HCT116 (cell line): ENCODE measurements around the gene RIMBP2. TPM values are rescaled to one million over a fixed set of nuclear protein-coding genes. Genes with fewer than 3 reads are reported as not detected.

Experiments used
- ATAC-seq: fragments of 200-7000 bp; cut with Tn5 transposase; 2 replicates; pipeline ENCODE4 v1.9.1; 2020; ENCODE audit warnings: mild to moderate bottlenecking, moderate library complexity
- BruUV-seq: library from RNA; stranded (reverse); fragments of 400-500 nt; replicated peaks from 2 replicates; lab custom pipeline; 2021; lab: Mats Ljungman, UMichigan
- CTCF ChIA-PET: fragments of 300-600 bp; sonication (Branson Sonifier 250); formaldehyde crosslinking; loops from one replicate; lab custom pipeline; 2021; ENCODE audit warnings: antibody characterized with exemption; lab: Charles Lee
- POLR2A ChIA-PET: fragments of 300-600, 350-600 bp; sonication (Branson Sonifier 250); formaldehyde crosslinking; loops from one replicate; lab custom pipeline; 2021; ENCODE audit warnings: antibody characterized with exemption; lab: Charles Lee
- RAD21 ChIA-PET, 2 experiments: fragments of 300-600 bp; sonication (Branson Sonifier 250); formaldehyde crosslinking; loops; one replicate each; lab custom pipeline; 2023; ENCODE audit warnings: low total read pairs in 2 of 2; ENCODE audit not compliant: uncharacterized antibody in 2 of 2, unreplicated experiment in 2 of 2, low non-redundant PET in 1 of 2; lab: Charles Lee
- DNase-seq: peaks from one replicate; pipeline ENCODE4 v3.0.0-alpha.2; 2010; ENCODE audit warnings: low read depth, low spot score
- H2AFZ ChIP-seq: fragments of 200-600 bp; shearing (Covaris generic), sonication (generic); 2 replicates; pipeline ENCODE4 v1.6.1; 2017; ENCODE audit warnings: low read depth, mixed run types, mixed read lengths, antibody characterized with exemption, low read length; ENCODE audit not compliant: poor library complexity, severe bottlenecking
- H3K27ac ChIP-seq: 2 replicates; pipeline ENCODE4 v1.5.1; 2012; ENCODE audit warnings: low read depth, low read length
- H3K27me3 ChIP-seq: fragments of 200-600 bp; sonication (generic); 2 replicates; pipeline ENCODE4 v1.6.1; 2016; ENCODE audit warnings: mixed run types, low read length, mixed read lengths; ENCODE audit not compliant: insufficient read depth
- H3K36me3 ChIP-seq, 2 experiments: fragments of 200-500 bp in 1 of 2; fragments of 200-600 bp in 1 of 2; sonication (Bioruptor generic) in 1 of 2; sonication (generic) in 1 of 2; 2 replicates each; pipeline versions ENCODE4 v1.5.1 to v1.6.1; 2014 to 2016; ENCODE audit warnings: low read length in 2 of 2, inconsistent platforms in 1 of 2, mixed read lengths in 1 of 2, mixed run types in 1 of 2; ENCODE audit not compliant: insufficient read depth in 2 of 2, control insufficient read depth in 1 of 2
- H3K4me1 ChIP-seq, 2 experiments: fragments of 200-600 bp in 1 of 2; sonication (generic) in 1 of 2; 2 replicates each; pipeline versions ENCODE4 v1.5.1 to v1.6.1; 2012 to 2017; ENCODE audit warnings: low read length in 2 of 2, inconsistent platforms in 1 of 2, mild to moderate bottlenecking in 1 of 2, mixed read lengths in 1 of 2, mixed run types in 1 of 2, moderate library complexity in 1 of 2; ENCODE audit not compliant: insufficient read depth in 2 of 2, control insufficient read depth in 1 of 2
- H3K4me2 ChIP-seq: fragments of 200-600 bp; sonication (generic); 2 replicates; pipeline ENCODE4 v1.6.1; 2017; ENCODE audit warnings: mixed run types, low read length, mixed read lengths
- H3K4me3 ChIP-seq, 2 experiments: fragments of 200-600 bp in 1 of 2; sonication (generic) in 1 of 2; replicated peaks in 1 of 2; 2 replicates each; pipeline ENCODE4 v1.5.1; 2011 to 2016; ENCODE audit warnings: low read length in 2 of 2, control low read depth in 1 of 2, low read depth in 1 of 2, mild to moderate bottlenecking in 1 of 2, mixed read lengths in 1 of 2, mixed run types in 1 of 2
- H3K79me2 ChIP-seq: fragments of 200-600 bp; sonication (generic); 2 replicates; pipeline ENCODE4 v1.6.1; 2017; ENCODE audit warnings: mild to moderate bottlenecking, mixed run types, low read length, moderate library complexity, mixed read lengths; ENCODE audit not compliant: insufficient read depth
- H3K9ac ChIP-seq: fragments of 200-600 bp; sonication (generic); 2 replicates; pipeline ENCODE4 v1.6.1; 2016; ENCODE audit warnings: low read length, mixed read lengths
- H3K9me2 ChIP-seq: fragments of 200-600 bp; sonication (generic), shearing (Covaris generic); 2 replicates; pipeline ENCODE4 v1.6.1; 2017; ENCODE audit warnings: mixed run types, mild to moderate bottlenecking, moderate library complexity; ENCODE audit not compliant: insufficient read depth
- H3K9me3 ChIP-seq, 2 experiments: fragments of 200-500 bp in 1 of 2; fragments of 200-600 bp in 1 of 2; sonication (Bioruptor generic) in 1 of 2; sonication (generic) in 1 of 2; 2 replicates each; pipeline ENCODE4 v1.6.1; 2014 to 2017; ENCODE audit warnings: low read length in 2 of 2, mixed read lengths in 2 of 2, inconsistent platforms in 1 of 2, low read depth in 1 of 2, mild to moderate bottlenecking in 1 of 2, mixed run types in 1 of 2, moderate library complexity in 1 of 2; ENCODE audit not compliant: control insufficient read depth in 1 of 2, insufficient read depth in 1 of 2
- H4K20me1 ChIP-seq: fragments of 200-600 bp; sonication (generic), shearing (Covaris generic); 2 replicates; pipeline ENCODE4 v1.6.1; 2017; ENCODE audit warnings: mixed run types, mild to moderate bottlenecking, moderate library complexity; ENCODE audit not compliant: insufficient read depth
- CEBPB ChIP-seq: IDR thresholded peaks from 2 replicates; pipeline ENCODE4 v1.6.1; 2012; ENCODE audit warnings: low read depth
- EGR1 ChIP-seq: IDR thresholded peaks from 2 replicates; pipeline ENCODE4 v1.6.1; 2012; ENCODE audit warnings: low read depth
- ELF1 ChIP-seq: IDR thresholded peaks from 2 replicates; pipeline ENCODE4 v1.6.1; 2012; ENCODE audit warnings: low read depth, borderline replicate concordance
- EZH2 ChIP-seq: fragments of 200-600 bp; sonication (generic); IDR thresholded peaks from 2 replicates; pipeline ENCODE4 v1.6.1; 2017; ENCODE audit warnings: antibody characterized with exemption, mixed run types
- FOSL1 ChIP-seq: IDR thresholded peaks from 2 replicates; pipeline ENCODE4 v1.6.1; 2012; ENCODE audit warnings: low read depth
- JUND ChIP-seq: IDR thresholded peaks from 2 replicates; pipeline ENCODE4 v1.6.1; 2012
- POLR2A ChIP-seq: IDR thresholded peaks from 2 replicates; pipeline ENCODE4 v1.7.0; 2011; ENCODE audit warnings: borderline replicate concordance; ENCODE audit not compliant: insufficient read depth, insufficient read length; ENCODE audit errors: extremely low read depth
- POLR2AphosphoS5 ChIP-seq: IDR thresholded peaks from 2 replicates; pipeline ENCODE4 v1.6.1; 2011; ENCODE audit warnings: mild to moderate bottlenecking, low read depth, low read length, moderate library complexity
- RAD21 ChIP-seq: IDR thresholded peaks from 2 replicates; pipeline ENCODE4 v1.6.1; 2012; ENCODE audit warnings: low read depth, mild to moderate bottlenecking
- SIN3A ChIP-seq: IDR thresholded peaks from 2 replicates; pipeline ENCODE4 v1.6.1; 2012; ENCODE audit warnings: low read depth
- SP1 ChIP-seq: IDR thresholded peaks from 2 replicates; pipeline ENCODE4 v1.6.1; 2012; ENCODE audit warnings: low read depth
- TCF7L2 ChIP-seq: IDR thresholded peaks from 2 replicates; pipeline ENCODE4 v1.7.0; 2011; ENCODE audit warnings: borderline replicate concordance, inconsistent platforms; ENCODE audit not compliant: insufficient read depth, insufficient read length; ENCODE audit errors: extremely low read depth
- ZBTB33 ChIP-seq: IDR thresholded peaks from 2 replicates; pipeline ENCODE4 v1.6.1; 2011; ENCODE audit warnings: mild to moderate bottlenecking, low read length, moderate library complexity; ENCODE audit not compliant: insufficient replicate concordance; ENCODE audit errors: extremely low read depth
- ZFX ChIP-seq: fragments of 450-650 bp; IDR thresholded peaks from 2 replicates; pipeline ENCODE4 v1.6.1; 2017
- intact Hi-C: fragments of 100-400 bp; cut with micrococcal nuclease; formaldehyde crosslinking; loops from 2 replicates; pipeline ENCODE4 v1.10.0; 2022
- total RNA-seq: library from RNA; stranded (reverse); gene quantifications from one replicate; pipeline ENCODE4 v1.2.1, GENCODE V29; 2021; ENCODE audit not compliant: unreplicated experiment
- TF ChIP-seq, protein P1 (sequence below): IDR thresholded peaks from 2 replicates; pipeline ENCODE4 v1.6.1; 2012

The RIMBP2 gene
- total RNA-seq, 1 experiment from 2014 or later = not detected

DNA sequence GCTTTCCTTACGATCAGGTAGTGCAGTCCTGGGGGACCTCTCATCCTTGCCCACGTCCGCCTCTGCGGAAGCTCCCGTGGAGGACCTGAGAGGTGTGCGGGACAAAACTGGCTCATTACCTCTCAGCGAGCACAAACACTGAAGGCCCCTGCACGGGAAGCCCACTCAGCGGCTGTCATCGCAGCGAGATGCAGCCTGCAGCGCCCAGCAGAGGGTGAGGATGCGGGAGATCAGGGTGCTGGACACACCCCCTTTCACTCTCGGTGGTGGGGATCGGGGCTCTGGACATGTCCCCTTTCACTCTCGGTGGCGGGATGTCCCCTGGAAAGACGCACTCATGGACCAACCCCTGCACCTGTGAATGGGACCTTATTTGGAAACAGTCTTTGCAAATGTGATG is 266.8 kb downstream of the RIMBP2 start:
- Histone ChIP-seq H3K9ac (no peak overlapping the region), H3K4me3 (no peak overlapping the region), H2AFZ (no peak overlapping the region), H3K36me3 (no peaks in the 10 kb centered on the region), H3K27me3 (no peaks in the 10 kb centered on the region), H3K79me2 (no peaks in the 10 kb centered on the region), H3K4me1 (no peaks in the 10 kb centered on the region), H3K4me2 (no peak overlapping the region), H3K9me3 (no peaks in the 10 kb centered on the region), H4K20me1 (no peaks in the 10 kb centered on the region), H3K9me2 (no peaks in the 10 kb centered on the region), H3K27ac (no peak overlapping the region)
- RAD21 ChIA-PET = no interaction called here
- DNase-seq = no peak
- BruUV-seq = no TSS peak
- intact Hi-C loops = no loop called here
- TF ChIP-seq POLR2A (no peak), SIN3A (no peak), POLR2AphosphoS5 (no peak), ZFX (no peak)
- TF ChIP-seq, protein P1, sequence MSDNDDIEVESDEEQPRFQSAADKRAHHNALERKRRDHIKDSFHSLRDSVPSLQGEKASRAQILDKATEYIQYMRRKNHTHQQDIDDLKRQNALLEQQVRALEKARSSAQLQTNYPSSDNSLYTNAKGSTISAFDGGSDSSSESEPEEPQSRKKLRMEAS = no peak
- POLR2A ChIA-PET = no interaction called here
- ATAC-seq = no peak
- CTCF ChIA-PET = no interaction called here

- Histone ChIP-seq H3K27me3 (no peaks in the 10 kb centered on the region), H3K9ac (no peak overlapping the region), H3K9me2 (no peaks in the 10 kb centered on the region), H3K79me2 (no peaks in the 10 kb centered on the region), H3K4me1 (no peaks in the 10 kb centered on the region), H2AFZ (no peak overlapping the region), H3K4me3 (no peak overlapping the region), H3K27ac (no peak overlapping the region), H3K36me3 (no peaks in the 10 kb centered on the region), H3K4me2 (no peak overlapping the region), H4K20me1 (no peaks in the 10 kb centered on the region), H3K9me3 (no peaks in the 10 kb centered on the region)
- DNase-seq (no peak), ATAC-seq (no peak)
- TF ChIP-seq SP1 = no peak
- no peak for TF ChIP-seq RAD21
- no peak for TF ChIP-seq TCF7L2
- TF ChIP-seq SIN3A = no peak
- TF ChIP-seq JUND = no peak
- no peak for TF ChIP-seq ELF1
- no peak for TF ChIP-seq EGR1
- no peak for TF ChIP-seq POLR2A
- no peak for TF ChIP-seq CEBPB
- TF ChIP-seq EZH2 = no peak
- TF ChIP-seq FOSL1 = no peak
- no peak for TF ChIP-seq ZBTB33
- BruUV-seq = no TSS peak
- ChIA-PET RAD21 (no interaction called here), POLR2A (no interaction called here), CTCF (no interaction called here)
- intact Hi-C loops = no loop called here
Measured at GRCh38 chr12:130448044-130448821, 267.9 kb downstream of the RIMBP2 start.
